ENCODE data around the gene HDC. TPM values are rescaled to one million over a fixed set of nuclear protein-coding genes. Genes with fewer than 3 reads are reported as not detected.

HDC gene
- total RNA-seq, 1 experiment from 2014 or later: not detected

- ChIA-PET POLR2A (interaction anchor here (0.5 kb wide), 1 partner anchor 51 kb away, joined by 3 read pairs; no protein-coding TSS in a partner anchor), CTCF (interaction anchor here (0.6 kb wide), 1 partner anchor 107 kb away, joined by 3 read pairs; no protein-coding TSS in a partner anchor)
- Mint-ChIP-seq H3K4me3 (ENCODE audit: unreplicated experiment) (no peak overlapping the region), H3K27me3 (ENCODE audit: insufficient read depth, unreplicated experiment) (peaks cover 11% of the 10 kb centered on the region), H3K4me1 (ENCODE audit: insufficient read depth, unreplicated experiment) (peaks cover 18% of the 10 kb centered on the region), H3K9me3 (ENCODE audit: unreplicated experiment) (no peaks in the 10 kb centered on the region), H3K27ac (ENCODE audit: low read depth, unreplicated experiment) (no peak overlapping the region), H3K36me3 (ENCODE audit: insufficient read depth, unreplicated experiment) (no peaks in the 10 kb centered on the region)
- no TSS peak for BruUV-seq (replicated peaks)
- DNase-seq (ENCODE audit: unreplicated experiment): no peak
- intact Hi-C loops (cut with micrococcal nuclease): no loop called here
- no peak for TF ChIP-seq CTCF (IDR thresholded peaks at IDR 0.05; ENCODE audit: unreplicated experiment)
Observed at GRCh38 chr15:50251638-50252182, 13.8 kb downstream of the HDC start.

GRCh38 chr15:50250760-50251394 lies 14.6 kb downstream of the HDC start:
- no peaks in the 10 kb centered on the region for H3K9me3 Mint-ChIP-seq (ENCODE audit: unreplicated experiment)
- intact Hi-C loops (cut with micrococcal nuclease): no loop called here
- H3K27ac Mint-ChIP-seq (ENCODE audit: low read depth, unreplicated experiment): no peak overlapping the region
- H3K4me1 Mint-ChIP-seq (ENCODE audit: insufficient read depth, unreplicated experiment): peaks cover 18% of the 10 kb centered on the region
- BruUV-seq (replicated peaks): no TSS peak
- H3K27me3 Mint-ChIP-seq (ENCODE audit: insufficient read depth, unreplicated experiment): peaks cover 11% of the 10 kb centered on the region
- CTCF ChIA-PET: interaction anchor here (0.6 to 1.3 kb wide), 2 partner anchors 11 to 12 kb away, joined by 3 read pairs; no protein-coding TSS in a partner anchor
- POLR2A ChIA-PET: no interaction called here
- DNase-seq (ENCODE audit: unreplicated experiment): no peak
- H3K36me3 Mint-ChIP-seq (ENCODE audit: insufficient read depth, unreplicated experiment): no peaks in the 10 kb centered on the region
- no peak overlapping the region for H3K4me3 Mint-ChIP-seq (ENCODE audit: unreplicated experiment)
- TF ChIP-seq CTCF (IDR thresholded peaks at IDR 0.05; ENCODE audit: unreplicated experiment): no peak

- Mint-ChIP-seq H3K27ac (ENCODE audit: low read depth, unreplicated experiment) (no peak overlapping the region), H3K36me3 (ENCODE audit: insufficient read depth, unreplicated experiment) (no peaks in the 10 kb centered on the region), H3K9me3 (ENCODE audit: unreplicated experiment) (no peaks in the 10 kb centered on the region), H3K4me1 (ENCODE audit: insufficient read depth, unreplicated experiment) (peaks cover 18% of the 10 kb centered on the region), H3K4me3 (ENCODE audit: unreplicated experiment) (no peak overlapping the region), H3K27me3 (ENCODE audit: insufficient read depth, unreplicated experiment) (peaks cover 11% of the 10 kb centered on the region)
- intact Hi-C loops (cut with micrococcal nuclease): no loop called here
- CTCF ChIA-PET: interaction anchor here (1.1 to 1.3 kb wide), 2 partner anchors 12 to 99 kb away, joined by 3 read pairs; no protein-coding TSS in a partner anchor
- POLR2A ChIA-PET: no interaction called here
- DNase-seq (ENCODE audit: unreplicated experiment): no peak
- TF ChIP-seq CTCF (IDR thresholded peaks at IDR 0.05; ENCODE audit: unreplicated experiment): no peak
- BruUV-seq (replicated peaks): no TSS peak
Observed at GRCh38 chr15:50249704-50250103, 15.8 kb downstream of the HDC start.

GRCh38 chr15:50248994-50249582 lies 16.4 kb downstream of the HDC start:
- TF ChIP-seq CTCF (IDR thresholded peaks at IDR 0.05; ENCODE audit: unreplicated experiment): no peak
- Mint-ChIP-seq H3K27ac (ENCODE audit: low read depth, unreplicated experiment) (no peak overlapping the region), H3K27me3 (ENCODE audit: insufficient read depth, unreplicated experiment) (peaks cover 11% of the 10 kb centered on the region), H3K4me3 (ENCODE audit: unreplicated experiment) (no peak overlapping the region), H3K9me3 (ENCODE audit: unreplicated experiment) (no peaks in the 10 kb centered on the region), H3K4me1 (ENCODE audit: insufficient read depth, unreplicated experiment) (peaks cover 18% of the 10 kb centered on the region), H3K36me3 (ENCODE audit: insufficient read depth, unreplicated experiment) (no peaks in the 10 kb centered on the region)
- DNase-seq (ENCODE audit: unreplicated experiment): no peak
- ChIA-PET POLR2A (interaction anchor here (0.6 kb wide), 1 partner anchor 437 kb away, joined by 3 read pairs; no protein-coding TSS in a partner anchor), CTCF (interaction anchor here (0.6 to 1.2 kb wide), 4 partner anchors 8 to 98 kb away, joined by 3 read pairs; no protein-coding TSS in a partner anchor)
- BruUV-seq (replicated peaks): no TSS peak
- intact Hi-C loops (cut with micrococcal nuclease): no loop called here

Measured in MCF 10A (cell line).